OCI-LY3 (cell line): ENCODE results near the gene ASAP2.

Source experiments
- H2AFZ ChIP-seq: fragments of 200-600, 300-600 bp; shearing (Covaris generic); 2 replicates; pipeline ENCODE4 v1.6.0; 2014; ENCODE audit warnings: antibody characterized with exemption, low read depth, low read length
- H3K27ac ChIP-seq: fragments of 200-600, 300-600 bp; sonication (generic); 2 replicates; pipeline ENCODE4 v1.5.1; 2014; ENCODE audit warnings: mild to moderate bottlenecking, low read length, moderate library complexity, mixed read lengths
- H3K27me3 ChIP-seq: fragments of 200-600, 300-600 bp; sonication (generic); 2 replicates; pipeline ENCODE4 v1.6.1; 2014; ENCODE audit warnings: low read depth, low read length, mixed read lengths
- H3K36me3 ChIP-seq: fragments of 200-600, 300-600 bp; sonication (generic); replicated peaks from 2 replicates; pipeline ENCODE3; 2014; ENCODE audit warnings: low read depth, low read length, mixed read lengths
- H3K4me1 ChIP-seq: fragments of 300-600, 200-600 bp; sonication (generic); 2 replicates; pipeline ENCODE4 v1.6.1; 2014; ENCODE audit warnings: low read length, mixed read lengths
- H3K4me2 ChIP-seq: fragments of 200-600, 300-600 bp; sonication (generic); 2 replicates; pipeline ENCODE4 v1.6.1; 2014; ENCODE audit warnings: low read length, mixed read lengths
- H3K4me3 ChIP-seq: fragments of 300-600, 200-600 bp; sonication (generic); 2 replicates; pipeline ENCODE4 v1.5.1; 2014; ENCODE audit warnings: antibody characterized with exemption, mild to moderate bottlenecking, low read length, moderate library complexity
- H3K79me2 ChIP-seq: fragments of 300-600, 200-600 bp; shearing (Covaris generic); 2 replicates; pipeline ENCODE4 v1.6.1; 2014; ENCODE audit warnings: mild to moderate bottlenecking, low read length, mixed read lengths
- H3K9ac ChIP-seq: fragments of 300-600, 200-600 bp; shearing (Covaris generic); 2 replicates; pipeline ENCODE4 v1.6.0; 2014; ENCODE audit warnings: mild to moderate bottlenecking, low read length, moderate library complexity
- H3K9me3 ChIP-seq: fragments of 200-600, 300-600 bp; shearing (Covaris generic); 2 replicates; pipeline ENCODE4 v1.6.1; 2014; ENCODE audit warnings: low read length, mixed read lengths; ENCODE audit not compliant: insufficient read depth
- H4K20me1 ChIP-seq: fragments of 200-600, 300-600 bp; sonication (generic); 2 replicates; pipeline ENCODE4 v1.6.1; 2016; ENCODE audit warnings: low read length, mixed read lengths; ENCODE audit not compliant: insufficient read depth
- EZH2phosphoT487 ChIP-seq: fragments of 200-600 bp; shearing (Covaris generic); IDR thresholded peaks from 2 replicates; pipeline ENCODE4 v1.6.1; 2018; ENCODE audit warnings: antibody characterized with exemption, mixed run types, low read depth
- TF ChIP-seq, protein P1 (sequence below): fragments of 200-600, 300-600 bp; sonication (generic); IDR thresholded peaks from 2 replicates; pipeline ENCODE4 v1.5.1; 2014; ENCODE audit warnings: antibody characterized with exemption, low read length, low read depth

ASAP2 gene

DNA sequence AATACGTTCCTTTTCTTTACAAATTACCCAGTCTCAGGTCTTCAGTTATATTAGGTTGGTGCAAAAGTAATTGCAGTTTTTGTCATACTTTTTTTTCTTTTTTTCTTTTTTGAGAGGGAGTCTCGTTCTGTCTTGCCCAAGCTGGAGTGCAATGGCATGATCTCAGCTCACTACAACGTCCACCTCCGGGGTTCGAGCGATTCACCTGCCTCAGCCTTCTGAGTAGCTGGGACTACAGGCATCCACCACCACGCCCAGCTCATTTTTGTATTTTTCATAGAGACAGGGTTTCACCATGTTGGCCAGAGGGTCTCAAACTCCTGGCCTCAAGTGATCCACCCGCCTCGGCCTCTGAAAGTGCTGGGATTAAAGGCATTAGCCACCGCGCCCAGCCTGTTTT, 43.8 kb upstream of the ASAP2 start:
- Histone ChIP-seq H3K4me3 (no peak overlapping the region), H3K4me1 (no peaks in the 10 kb centered on the region), H3K27ac (no peak overlapping the region), H2AFZ (no peak overlapping the region), H3K79me2 (no peaks in the 10 kb centered on the region), H3K4me2 (no peak overlapping the region), H4K20me1 (no peaks in the 10 kb centered on the region), H3K27me3 (no peaks in the 10 kb centered on the region), H3K9ac (no peak overlapping the region), H3K9me3 (no peaks in the 10 kb centered on the region), H3K36me3 (no peaks in the 10 kb centered on the region)
- TF ChIP-seq, protein P1, sequence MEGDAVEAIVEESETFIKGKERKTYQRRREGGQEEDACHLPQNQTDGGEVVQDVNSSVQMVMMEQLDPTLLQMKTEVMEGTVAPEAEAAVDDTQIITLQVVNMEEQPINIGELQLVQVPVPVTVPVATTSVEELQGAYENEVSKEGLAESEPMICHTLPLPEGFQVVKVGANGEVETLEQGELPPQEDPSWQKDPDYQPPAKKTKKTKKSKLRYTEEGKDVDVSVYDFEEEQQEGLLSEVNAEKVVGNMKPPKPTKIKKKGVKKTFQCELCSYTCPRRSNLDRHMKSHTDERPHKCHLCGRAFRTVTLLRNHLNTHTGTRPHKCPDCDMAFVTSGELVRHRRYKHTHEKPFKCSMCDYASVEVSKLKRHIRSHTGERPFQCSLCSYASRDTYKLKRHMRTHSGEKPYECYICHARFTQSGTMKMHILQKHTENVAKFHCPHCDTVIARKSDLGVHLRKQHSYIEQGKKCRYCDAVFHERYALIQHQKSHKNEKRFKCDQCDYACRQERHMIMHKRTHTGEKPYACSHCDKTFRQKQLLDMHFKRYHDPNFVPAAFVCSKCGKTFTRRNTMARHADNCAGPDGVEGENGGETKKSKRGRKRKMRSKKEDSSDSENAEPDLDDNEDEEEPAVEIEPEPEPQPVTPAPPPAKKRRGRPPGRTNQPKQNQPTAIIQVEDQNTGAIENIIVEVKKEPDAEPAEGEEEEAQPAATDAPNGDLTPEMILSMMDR, result no peak
- TF ChIP-seq EZH2phosphoT487, result no peak

DNA sequence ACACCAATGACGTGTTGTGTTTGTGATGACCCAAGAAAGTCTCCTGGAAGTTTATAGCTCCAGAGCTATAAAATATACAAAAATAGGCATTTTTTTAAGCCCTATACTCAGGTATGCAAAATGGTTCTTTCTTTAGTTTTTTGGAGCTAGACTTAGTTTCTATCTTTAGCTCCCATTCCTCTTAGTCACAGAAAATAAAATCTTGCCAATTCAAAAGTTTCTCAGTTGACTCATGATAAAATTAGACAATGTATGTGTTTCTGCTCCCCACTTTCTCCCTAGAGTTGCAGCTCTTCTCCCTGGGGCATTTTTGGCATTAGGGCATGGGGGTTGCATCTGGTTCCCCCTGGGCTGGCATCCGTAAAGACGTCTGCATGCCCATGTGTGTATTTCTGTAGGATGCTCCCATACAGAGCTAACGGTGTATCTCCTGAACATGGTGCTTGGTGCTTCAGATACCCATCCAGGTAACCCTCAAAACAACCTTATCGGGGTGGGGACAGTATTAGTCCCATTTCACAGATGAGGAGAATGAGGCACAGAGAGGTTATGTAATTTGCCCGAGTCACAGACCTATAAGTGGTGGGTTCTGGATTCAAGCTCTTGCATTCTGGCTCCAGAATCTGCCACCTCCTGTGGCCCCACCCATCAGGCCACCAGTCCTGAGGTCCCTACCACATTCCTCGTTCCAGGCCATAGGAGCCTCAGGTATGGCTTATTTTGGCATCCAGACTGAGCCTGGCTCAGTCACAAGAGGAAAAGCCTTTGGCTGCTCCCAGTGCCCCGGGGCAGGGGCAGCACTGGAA, 43.1 kb upstream of the ASAP2 start:
- Histone ChIP-seq H3K36me3 (no peaks in the 10 kb centered on the region), H3K9me3 (no peaks in the 10 kb centered on the region), H4K20me1 (no peaks in the 10 kb centered on the region), H3K9ac (no peak overlapping the region), H2AFZ (no peak overlapping the region), H3K27me3 (no peaks in the 10 kb centered on the region), H3K79me2 (no peaks in the 10 kb centered on the region), H3K4me1 (no peaks in the 10 kb centered on the region), H3K4me2 (no peak overlapping the region), H3K4me3 (no peak overlapping the region), H3K27ac (no peak overlapping the region)
- no peak for TF ChIP-seq EZH2phosphoT487
- TF ChIP-seq, protein P1, result no peak

DNA sequence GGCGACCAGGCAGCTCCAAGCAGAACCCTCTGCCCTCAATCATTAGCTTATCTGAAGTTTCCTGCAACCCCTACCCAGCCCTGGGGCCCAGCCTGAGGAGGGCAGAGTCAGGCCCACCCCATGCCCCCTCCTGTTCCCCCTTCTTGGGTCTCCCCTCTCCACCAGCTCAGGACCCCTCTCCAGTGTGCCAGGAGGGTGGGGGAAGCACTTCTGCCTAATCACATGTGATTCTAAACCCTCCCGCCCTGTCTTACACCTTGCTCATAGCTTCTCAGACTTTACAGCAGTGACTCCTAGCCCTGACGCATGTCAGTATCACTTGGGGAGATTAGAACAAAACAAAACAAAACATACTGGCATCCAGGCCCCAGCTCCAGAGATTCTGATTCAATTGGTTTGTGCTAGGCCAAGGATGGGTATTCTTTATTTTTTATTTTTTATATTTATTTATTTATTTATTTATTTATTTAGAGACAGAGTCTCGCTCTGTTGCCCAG, 42.5 kb upstream of the ASAP2 start:
- Histone ChIP-seq H3K4me3 (no peak overlapping the region), H3K27ac (no peak overlapping the region), H2AFZ (no peak overlapping the region)

DNA sequence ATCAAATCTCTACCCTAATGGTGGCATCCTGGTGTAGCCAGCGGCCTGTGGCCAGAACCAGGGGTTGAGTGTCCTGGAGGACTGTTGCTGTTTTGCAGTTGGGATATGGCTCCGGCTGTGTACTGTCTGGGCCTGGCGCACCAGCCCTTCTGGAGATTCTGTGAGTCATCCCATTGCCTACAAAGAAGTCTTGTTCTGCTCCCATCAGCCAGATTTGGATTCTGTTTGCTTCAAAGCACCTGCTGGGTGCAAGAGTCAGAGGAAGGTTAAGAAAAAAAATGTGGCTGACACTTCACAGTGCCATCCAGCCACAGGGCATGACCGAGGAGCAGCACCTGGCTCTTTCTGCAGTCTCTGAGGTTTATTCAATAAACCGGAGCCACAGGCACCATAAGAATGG, 41.0 kb upstream of the ASAP2 start:
- Histone ChIP-seq H4K20me1 (no peaks in the 10 kb centered on the region), H3K4me1 (no peaks in the 10 kb centered on the region), H3K4me2 (no peak overlapping the region), H3K27me3 (0 out of 2 replicates have a peak, but pooled peaks cover 4% of the 10 kb centered on the region), H2AFZ (no peak overlapping the region), H3K27ac (no peak overlapping the region), H3K9ac (no peak overlapping the region), H3K79me2 (no peaks in the 10 kb centered on the region), H3K4me3 (no peak overlapping the region), H3K9me3 (no peaks in the 10 kb centered on the region), H3K36me3 (no peaks in the 10 kb centered on the region)
- TF ChIP-seq EZH2phosphoT487, result no peak
- TF ChIP-seq, protein P1, result no peak

More for the DNA sequence above, 42.5 kb upstream of the ASAP2 start:
- H4K20me1 ChIP-seq, result no peaks in the 10 kb centered on the region
- no peak overlapping the region for H3K9ac ChIP-seq
- no peaks in the 10 kb centered on the region for H3K79me2 ChIP-seq
- H3K9me3 ChIP-seq, result no peaks in the 10 kb centered on the region
- H3K27me3 ChIP-seq, result no peaks in the 10 kb centered on the region
- H3K4me2 ChIP-seq, result no peak overlapping the region
- TF ChIP-seq EZH2phosphoT487, result no peak
- TF ChIP-seq, protein P1, result no peak
- H3K4me1 ChIP-seq, result no peaks in the 10 kb centered on the region
- no peaks in the 10 kb centered on the region for H3K36me3 ChIP-seq
